B cell (primary cell): ENCODE results near the gene RPL11. TPM values are rescaled to one million over a fixed set of nuclear protein-coding genes. Genes with fewer than 3 reads are reported as not detected.

Source experiments
- ATAC-seq: fragments of 200-7000 bp; cut with Tn5 transposase; one replicate; pipeline ENCODE4 v1.10.0; 2021; ENCODE audit warnings: low read depth, mild to moderate bottlenecking, moderate number of reproducible peaks, moderate library complexity
- CTCF ChIA-PET: fragments of 350-600 bp; sonication (Branson Sonifier 250); formaldehyde crosslinking; loops from one replicate; lab custom pipeline; 2021; ENCODE audit warnings: antibody characterized with exemption, inconsistent platforms; lab: Charles Lee
- POLR2A ChIA-PET: fragments of 350-600 bp; sonication (Branson Sonifier 250); formaldehyde crosslinking; loops from one replicate; lab custom pipeline; 2021; ENCODE audit warnings: antibody characterized with exemption; lab: Charles Lee
- DNase-seq: peaks from one replicate; pipeline ENCODE4 v3.0.0; 2013
- H2AFZ ChIP-seq: 2 replicates; pipeline ENCODE4 v1.6.1; 2012; ENCODE audit warnings: mild to moderate bottlenecking, low read depth, low read length; ENCODE audit not compliant: insufficient read depth, poor library complexity, severe bottlenecking
- H3K27ac ChIP-seq, 2 donors: 1 replicate in 1 of 2; 2 replicates in 1 of 2; pipeline ENCODE4 v1.5.1; 2012 to 2013; ENCODE audit warnings: low read length in 2 of 2, mild to moderate bottlenecking in 2 of 2, moderate library complexity in 1 of 2
- H3K27me3 ChIP-seq, 4 experiments: fragments of 200-600 bp in 1 of 4; sonication (generic) in 1 of 4; replicated peaks in 1 of 4; 1 replicate in 2 of 4; 2 replicates in 2 of 4; pipeline versions ENCODE4 v1.6.1 to v1.7.0; 2013 to 2016; ENCODE audit warnings: low read length in 3 of 4, mild to moderate bottlenecking in 2 of 4, mixed read lengths in 1 of 4, moderate library complexity in 1 of 4; ENCODE audit not compliant: insufficient read depth in 4 of 4, control insufficient read depth in 3 of 4; ENCODE audit errors: control extremely low read depth in 1 of 4
- H3K36me3 ChIP-seq, 2 experiments: replicated peaks in 1 of 2; 1 replicate in 1 of 2; 2 replicates in 1 of 2; pipeline versions ENCODE4 v1.6.1 to v1.7.1; 2013; ENCODE audit warnings: low read length in 1 of 2; ENCODE audit not compliant: insufficient read depth in 2 of 2, control insufficient read depth in 1 of 2; ENCODE audit errors: control extremely low read depth in 1 of 2, extremely low read depth in 1 of 2
- H3K4me1 ChIP-seq, 2 donors: fragments of 200-600 bp in 1 of 2; sonication (generic) in 1 of 2; 1 replicate in 1 of 2; 2 replicates in 1 of 2; pipeline versions ENCODE4 v1.5.1 to v1.6.1; 2013 to 2017; ENCODE audit warnings: low read length in 2 of 2; ENCODE audit not compliant: control insufficient read depth in 2 of 2, insufficient read depth in 2 of 2
- H3K4me2 ChIP-seq: replicated peaks from 2 replicates; pipeline ENCODE3; 2012; ENCODE audit warnings: mild to moderate bottlenecking, low read depth, low read length; ENCODE audit not compliant: poor library complexity, severe bottlenecking
- H3K4me3 ChIP-seq, 5 experiments: fragments of 200-600 bp in 1 of 5; sonication (generic) in 1 of 5; 1 replicate in 3 of 5; 2 replicates in 2 of 5; pipeline versions ENCODE4 v1.5.1 to v1.7.0; 2011 to 2016; ENCODE audit warnings: low read length in 4 of 5, mild to moderate bottlenecking in 4 of 5, low read depth in 2 of 5, control low read depth in 1 of 5, moderate library complexity in 1 of 5; ENCODE audit not compliant: insufficient read depth in 1 of 5; ENCODE audit errors: control extremely low read depth in 1 of 5, extremely low read depth in 1 of 5
- H3K79me2 ChIP-seq: fragments of 200-600 bp; sonication (generic); one replicate; pipeline ENCODE4 v1.6.0; 2016; ENCODE audit warnings: low read length; ENCODE audit not compliant: control insufficient read depth, insufficient read depth
- H3K9ac ChIP-seq: fragments of 200-600 bp; sonication (generic); 2 replicates; pipeline ENCODE4 v1.6.1; 2017; ENCODE audit warnings: mild to moderate bottlenecking, low read length, moderate library complexity
- H3K9me3 ChIP-seq, 3 donors: one replicate each; pipeline versions ENCODE4 v1.6.1 to v1.7.1; 2013; ENCODE audit warnings: low read length in 2 of 3; ENCODE audit not compliant: control insufficient read depth in 2 of 3, insufficient read depth in 1 of 3; ENCODE audit errors: control extremely low read depth in 1 of 3
- H4K20me1 ChIP-seq: 2 replicates; pipeline ENCODE4 v1.6.0; 2012; ENCODE audit warnings: mild to moderate bottlenecking, low read length; ENCODE audit not compliant: insufficient read depth, control insufficient read depth, poor library complexity, severe bottlenecking
- H3K27ac Mint-ChIP-seq: one replicate; pipeline ENCODE4 v1.8.0; 2021; ENCODE audit warnings: mixed read lengths
- H3K27me3 Mint-ChIP-seq: one replicate; pipeline ENCODE4 v1.8.0; 2021; ENCODE audit warnings: mixed read lengths
- H3K4me1 Mint-ChIP-seq: one replicate; pipeline ENCODE4 v1.8.0; 2021; ENCODE audit warnings: mixed read lengths
- H3K4me3 Mint-ChIP-seq: one replicate; pipeline ENCODE4 v1.8.0; 2021; ENCODE audit warnings: mixed read lengths
- H3K9me3 Mint-ChIP-seq: one replicate; pipeline ENCODE4 v1.8.0; 2022; ENCODE audit warnings: mixed read lengths; ENCODE audit not compliant: insufficient read depth
- CTCF ChIP-seq: fragments of 200-600 bp; IDR thresholded peaks from one replicate; pipeline ENCODE4 v1.8.0; 2022; ENCODE audit warnings: antibody characterized with exemption, mild to moderate bottlenecking
- EZH2 ChIP-seq: IDR thresholded peaks from 2 replicates; pipeline ENCODE4 v1.6.1; 2012; ENCODE audit warnings: borderline replicate concordance, low read depth, mild to moderate bottlenecking, moderate library complexity, low read length; ENCODE audit not compliant: insufficient read depth, poor library complexity, severe bottlenecking
- whole genome bisulfite sequencing: methylation state at CpG from one replicate; pipeline ENCODE4 v1.1.5; 2013; ENCODE audit warnings: missing lambda C conversion rate; ENCODE audit not compliant: insufficient coverage; 5-methylcytosine and 5-hydroxymethylcytosine counted together
- intact Hi-C: fragments of 100-400 bp; cut with micrococcal nuclease; formaldehyde crosslinking; loops from one replicate; pipeline ENCODE4 v1.10.0; 2022
- polyA plus RNA-seq: library from polyadenylated mRNA; depleted of rRNA; stranded (reverse); fragments of >200 nt; gene quantifications from 2 replicates; pipeline ENCODE4 v1.2.3, GENCODE V29; 2012
- total RNA-seq, 2 donors: library from RNA; stranded (reverse); fragments of 120-200 nt in 1 of 2; gene quantifications; 1 replicate in 1 of 2; 2 replicates in 1 of 2; pipeline versions ENCODE4 v1.2.3 to v1.2.4, GENCODE V29; 2013 to 2022

Gene RPL11
- total and polyA plus RNA-seq, 2 donors (not counting 1 experiment from before 2014, with no cell fraction given), result 1,373 to 1,539 TPM

GRCh38 chr1:23698466-23698865 lies 6.9 kb downstream of the RPL11 start:
- TF ChIP-seq EZH2 (no peak), CTCF (no peak)
- H3K9ac ChIP-seq, result no peak overlapping the region
- no peaks in the 10 kb centered on the region for H3K9me3 Mint-ChIP-seq
- H3K79me2 ChIP-seq, result peaks cover 13% of the 10 kb centered on the region
- no peak overlapping the region for H3K4me3 ChIP-seq
- ChIA-PET CTCF (interaction anchor here (0.6 to 10.1 kb wide), 6 partner anchors 16 to 218 kb away, joined by 3 to 112 read pairs (median 6); partner anchors contain the start of gene ELOA), POLR2A (interaction anchor here (0.9 to 1.4 kb wide), 2 partner anchors 22 to 25 kb away, joined by 3 read pairs; no protein-coding TSS in a partner anchor)
- no peak overlapping the region for H3K27ac Mint-ChIP-seq
- peaks cover 42% of the 10 kb centered on the region for H3K4me1 Mint-ChIP-seq
- no peak overlapping the region for H2AFZ ChIP-seq
- H3K4me2 ChIP-seq, result no peak overlapping the region
- H3K4me3 Mint-ChIP-seq, result no peak overlapping the region
- H3K9me3 ChIP-seq, result no peaks in the 10 kb centered on the region
- ATAC-seq, result no peak
- H3K27me3 Mint-ChIP-seq, result no peaks in the 10 kb centered on the region
- H3K27me3 ChIP-seq, result no peaks in the 10 kb centered on the region
- no peak for DNase-seq
- peaks cover 71% of the 10 kb centered on the region for H4K20me1 ChIP-seq
- WGBS, result no CpG with 5 or more reads among the region's 5 CpGs
- intact Hi-C loops, result loop anchor here (10.0 kb wide), 1 partner anchor 716 kb away; the partner anchor contains the start of genes NIPAL3 and STPG1
- H3K4me1 ChIP-seq, result peaks cover 4 to 6% of the 10 kb centered on the region in 2 donors
- no peak overlapping the region for H3K27ac ChIP-seq
- peaks cover 0 to 80% of the 10 kb centered on the region in 2 experiments for H3K36me3 ChIP-seq
